Activated CD4-positive, CD25-positive, alpha-beta regulatory T cell treated with anti-CD3 and anti-CD28 coated beads, Interleukin-2, amount 50 U/mL, for 72 hours (primary cell): ENCODE results near the gene ABCG2.
"Not testable (repeated sequence)": the region's sequence is repeated elsewhere in the genome, so short reads cannot be mapped to it uniquely, and the experiment has no call there.

ENCODE experiments used
- DNase-seq: peaks from one replicate; pipeline ENCODE4 v3.0.0; 2021

The ABCG2 gene

GRCh38 chr4:88163336-88163735 lies 4.9 kb upstream of the ABCG2 start:
- DNase-seq, result no peak

- no peak for DNase-seq
These were observed 4.2 kb upstream of the ABCG2 start for GRCh38 chr4:88162626-88163025.

- no peak for DNase-seq
These were observed 838 bp upstream of the ABCG2 start for GRCh38 chr4:88159229-88159725.

- DNase-seq, result no peak
These were observed 376 bp downstream of the ABCG2 start for GRCh38 chr4:88158038-88158488.

- DNase-seq, result not testable (repeated sequence)
These were observed 6.1 kb downstream of the ABCG2 start for GRCh38 chr4:88152331-88152730.

GRCh38 chr4:88148560-88148959 lies 9.9 kb downstream of the ABCG2 start:
- DNase-seq, result no peak

- no peak for DNase-seq
These were observed 10.6 kb downstream of the ABCG2 start for GRCh38 chr4:88147799-88148217.

- no peak for DNase-seq
These were observed 11.5 kb downstream of the ABCG2 start for GRCh38 chr4:88146891-88147290.

- DNase-seq, result no peak
These were observed 13.6 kb downstream of the ABCG2 start for GRCh38 chr4:88144866-88145300.

GRCh38 chr4:88144048-88144447 lies 14.4 kb downstream of the ABCG2 start:
- no peak for DNase-seq

GRCh38 chr4:88143504-88143903 lies 14.9 kb downstream of the ABCG2 start:
- no peak for DNase-seq

GRCh38 chr4:88138561-88138960 lies 19.9 kb downstream of the ABCG2 start:
- no peak for DNase-seq

GRCh38 chr4:88137112-88137511 lies 21.3 kb downstream of the ABCG2 start:
- no peak for DNase-seq

GRCh38 chr4:88136249-88136648 lies 22.2 kb downstream of the ABCG2 start:
- no peak for DNase-seq

GRCh38 chr4:88135356-88135663 lies 23.1 kb downstream of the ABCG2 start:
- no peak for DNase-seq

GRCh38 chr4:88134536-88135355 lies 23.7 kb downstream of the ABCG2 start:
- no peak for DNase-seq

GRCh38 chr4:88134111-88134510 lies 24.3 kb downstream of the ABCG2 start:
- DNase-seq, result no peak

GRCh38 chr4:88130544-88131305 lies 27.7 kb downstream of the ABCG2 start:
- no peak for DNase-seq

- DNase-seq, result no peak
These were observed 28.4 kb downstream of the ABCG2 start for GRCh38 chr4:88130003-88130402.

GRCh38 chr4:88122260-88122659 lies 36.2 kb downstream of the ABCG2 start:
- not testable (repeated sequence) for DNase-seq

- DNase-seq, result no peak
These were observed 38.5 kb downstream of the ABCG2 start for GRCh38 chr4:88119943-88120342.

GRCh38 chr4:88115587-88115986 lies 42.9 kb downstream of the ABCG2 start:
- DNase-seq, result no peak

- DNase-seq, result no peak
These were observed 45.6 kb downstream of the ABCG2 start for GRCh38 chr4:88112856-88113255.

GRCh38 chr4:88110826-88111225 lies 47.6 kb downstream of the ABCG2 start:
- no peak for DNase-seq
